HL-60 (cell line): ENCODE data around the gene INTS11.

Source experiments
- DNase-seq, 2 experiments: peaks; one replicate each; pipeline ENCODE4 v3.0.0-alpha.2; 2010 to 2020; ENCODE audit warnings: low read depth in 1 of 2, low spot score in 1 of 2
- H3K27ac ChIP-seq: fragments of 250-450 bp; sonication (Bioruptor Pico); replicated peaks from 2 replicates; pipeline ENCODE4 v1.5.1; 2020; ENCODE audit warnings: mild to moderate bottlenecking, moderate library complexity
- H3K27me3 ChIP-seq: fragments of 250-450 bp; sonication (Bioruptor Pico); 2 replicates; pipeline ENCODE4 v1.5.1; 2021; ENCODE audit warnings: mild to moderate bottlenecking, moderate library complexity; ENCODE audit not compliant: insufficient read depth, poor library complexity, severe bottlenecking
- H3K4me3 ChIP-seq: replicated peaks from 2 replicates; pipeline ENCODE4 v1.5.1; 2011; ENCODE audit warnings: mild to moderate bottlenecking, control low read depth, low read length; ENCODE audit not compliant: insufficient read depth
- GABPA ChIP-seq: IDR thresholded peaks from 2 replicates; pipeline ENCODE4 v1.6.1; 2012; ENCODE audit warnings: low read depth
- POLR2AphosphoS5 ChIP-seq: IDR thresholded peaks from 2 replicates; pipeline ENCODE4 v1.6.1; 2012; ENCODE audit warnings: low read depth
- SPI1 ChIP-seq: IDR thresholded peaks from 2 replicates; pipeline ENCODE4 v1.6.1; 2012; ENCODE audit warnings: low read depth, mild to moderate bottlenecking, borderline replicate concordance
- TF ChIP-seq, protein P1 (sequence below): IDR thresholded peaks from one replicate; pipeline ENCODE4 v1.5.1; 2011; ENCODE audit warnings: low read length, control low read depth, inconsistent platforms; ENCODE audit not compliant: insufficient read depth
- TF ChIP-seq, protein P2 (sequence below): IDR thresholded peaks from 2 replicates; pipeline ENCODE4 v1.6.1; 2012; ENCODE audit warnings: low read depth; ENCODE audit not compliant: insufficient replicate concordance

INTS11 gene

GRCh38 chr1:1321477-1321876, 3.0 kb downstream of the INTS11 start:
- Histone ChIP-seq H3K27me3 (no peaks in the 10 kb centered on the region), H3K4me3 (no peak overlapping the region), H3K27ac (no peak overlapping the region; the same call in 1 of the 2 replicates)
- DNase-seq, result no peak
- TF ChIP-seq, protein P1, sequence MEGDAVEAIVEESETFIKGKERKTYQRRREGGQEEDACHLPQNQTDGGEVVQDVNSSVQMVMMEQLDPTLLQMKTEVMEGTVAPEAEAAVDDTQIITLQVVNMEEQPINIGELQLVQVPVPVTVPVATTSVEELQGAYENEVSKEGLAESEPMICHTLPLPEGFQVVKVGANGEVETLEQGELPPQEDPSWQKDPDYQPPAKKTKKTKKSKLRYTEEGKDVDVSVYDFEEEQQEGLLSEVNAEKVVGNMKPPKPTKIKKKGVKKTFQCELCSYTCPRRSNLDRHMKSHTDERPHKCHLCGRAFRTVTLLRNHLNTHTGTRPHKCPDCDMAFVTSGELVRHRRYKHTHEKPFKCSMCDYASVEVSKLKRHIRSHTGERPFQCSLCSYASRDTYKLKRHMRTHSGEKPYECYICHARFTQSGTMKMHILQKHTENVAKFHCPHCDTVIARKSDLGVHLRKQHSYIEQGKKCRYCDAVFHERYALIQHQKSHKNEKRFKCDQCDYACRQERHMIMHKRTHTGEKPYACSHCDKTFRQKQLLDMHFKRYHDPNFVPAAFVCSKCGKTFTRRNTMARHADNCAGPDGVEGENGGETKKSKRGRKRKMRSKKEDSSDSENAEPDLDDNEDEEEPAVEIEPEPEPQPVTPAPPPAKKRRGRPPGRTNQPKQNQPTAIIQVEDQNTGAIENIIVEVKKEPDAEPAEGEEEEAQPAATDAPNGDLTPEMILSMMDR, result no peak
- TF ChIP-seq GABPA (no peak), SPI1 (no peak), POLR2AphosphoS5 (no peak)
- TF ChIP-seq, protein P2, sequence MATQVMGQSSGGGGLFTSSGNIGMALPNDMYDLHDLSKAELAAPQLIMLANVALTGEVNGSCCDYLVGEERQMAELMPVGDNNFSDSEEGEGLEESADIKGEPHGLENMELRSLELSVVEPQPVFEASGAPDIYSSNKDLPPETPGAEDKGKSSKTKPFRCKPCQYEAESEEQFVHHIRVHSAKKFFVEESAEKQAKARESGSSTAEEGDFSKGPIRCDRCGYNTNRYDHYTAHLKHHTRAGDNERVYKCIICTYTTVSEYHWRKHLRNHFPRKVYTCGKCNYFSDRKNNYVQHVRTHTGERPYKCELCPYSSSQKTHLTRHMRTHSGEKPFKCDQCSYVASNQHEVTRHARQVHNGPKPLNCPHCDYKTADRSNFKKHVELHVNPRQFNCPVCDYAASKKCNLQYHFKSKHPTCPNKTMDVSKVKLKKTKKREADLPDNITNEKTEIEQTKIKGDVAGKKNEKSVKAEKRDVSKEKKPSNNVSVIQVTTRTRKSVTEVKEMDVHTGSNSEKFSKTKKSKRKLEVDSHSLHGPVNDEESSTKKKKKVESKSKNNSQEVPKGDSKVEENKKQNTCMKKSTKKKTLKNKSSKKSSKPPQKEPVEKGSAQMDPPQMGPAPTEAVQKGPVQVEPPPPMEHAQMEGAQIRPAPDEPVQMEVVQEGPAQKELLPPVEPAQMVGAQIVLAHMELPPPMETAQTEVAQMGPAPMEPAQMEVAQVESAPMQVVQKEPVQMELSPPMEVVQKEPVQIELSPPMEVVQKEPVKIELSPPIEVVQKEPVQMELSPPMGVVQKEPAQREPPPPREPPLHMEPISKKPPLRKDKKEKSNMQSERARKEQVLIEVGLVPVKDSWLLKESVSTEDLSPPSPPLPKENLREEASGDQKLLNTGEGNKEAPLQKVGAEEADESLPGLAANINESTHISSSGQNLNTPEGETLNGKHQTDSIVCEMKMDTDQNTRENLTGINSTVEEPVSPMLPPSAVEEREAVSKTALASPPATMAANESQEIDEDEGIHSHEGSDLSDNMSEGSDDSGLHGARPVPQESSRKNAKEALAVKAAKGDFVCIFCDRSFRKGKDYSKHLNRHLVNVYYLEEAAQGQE, result no peak

GRCh38 chr1:1320666-1321448, 3.6 kb downstream of the INTS11 start:
- no peak for DNase-seq
- Histone ChIP-seq H3K4me3 (no peak overlapping the region), H3K27ac (no peak overlapping the region), H3K27me3 (no peaks in the 10 kb centered on the region)
- TF ChIP-seq, protein P1, result no peak
- TF ChIP-seq GABPA, result no peak
- no peak for TF ChIP-seq SPI1
- TF ChIP-seq, protein P2, result no peak
- no peak for TF ChIP-seq POLR2AphosphoS5

DNA sequence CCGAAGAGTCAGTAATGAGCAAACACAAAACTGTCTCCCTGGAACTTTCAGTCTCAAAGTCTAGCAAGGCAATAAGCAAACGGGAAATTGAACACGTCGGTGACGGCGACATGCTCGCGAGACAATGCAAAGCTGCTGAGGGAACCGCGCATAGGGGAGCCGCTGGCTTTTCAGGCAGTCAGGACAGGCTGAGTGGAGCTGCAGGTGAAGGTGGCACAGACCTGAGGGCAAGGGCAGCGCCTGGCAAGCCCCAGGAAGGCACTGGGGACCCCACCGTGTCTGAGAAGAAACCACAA, 4.9 kb downstream of the INTS11 start:
- H3K27ac ChIP-seq, result no peak overlapping the region
- H3K27me3 ChIP-seq, result no peaks in the 10 kb centered on the region
- H3K4me3 ChIP-seq, result no peak overlapping the region
- no peak for TF ChIP-seq SPI1
- TF ChIP-seq, protein P1, result no peak
- TF ChIP-seq, protein P2, result no peak
- TF ChIP-seq GABPA, result no peak
- TF ChIP-seq POLR2AphosphoS5, result no peak; the same call in 1 of the 2 replicates
- DNase-seq, result no peak
